ENCODE measurements around the gene WWOX. TPM values are rescaled to one million over a fixed set of nuclear protein-coding genes. Genes with fewer than 3 reads are reported as not detected.
"Not testable (repeated sequence)": the region's sequence is repeated elsewhere in the genome, so short reads cannot be mapped to it uniquely, and the experiment has no call there.

WWOX gene
- total RNA-seq, 1 experiment from 2014 or later: 5.3 TPM

DNA sequence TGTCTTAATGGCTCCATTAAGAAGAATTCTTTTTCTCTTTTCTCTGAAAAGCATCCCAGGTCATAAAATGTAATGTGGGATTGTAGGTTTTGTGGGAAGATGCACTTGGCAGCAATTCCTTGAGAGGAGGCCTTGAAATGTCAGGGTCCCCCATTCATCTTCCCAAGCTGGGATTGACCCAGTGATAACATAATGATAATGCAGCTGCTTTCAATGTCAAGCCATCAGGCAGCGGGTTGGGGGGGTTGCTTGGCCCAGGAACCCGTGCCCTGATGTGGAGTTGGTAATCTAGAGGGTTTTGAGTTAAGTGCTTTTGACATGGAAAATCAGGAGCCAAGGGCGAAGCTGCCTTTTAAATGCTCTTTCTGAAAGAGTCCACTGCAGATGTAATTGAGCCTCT, 484.0 kb downstream of the WWOX start:
- in situ Hi-C loops (cut with HindIII; ENCODE audit: low pct_unique_long_range_greater_than_20kb, low sequenced_read_pairs): no loop called here

GRCh38 chr16:78584213-78584860, 484.9 kb downstream of the WWOX start:
- in situ Hi-C loops (cut with HindIII; ENCODE audit: low pct_unique_long_range_greater_than_20kb, low sequenced_read_pairs): no loop called here
- no peak for DNase-seq (ENCODE audit: low read depth, low spot score)

More for the DNA sequence above, 484.0 kb downstream of the WWOX start:
- DNase-seq (ENCODE audit: low read depth, low spot score): no peak

DNA sequence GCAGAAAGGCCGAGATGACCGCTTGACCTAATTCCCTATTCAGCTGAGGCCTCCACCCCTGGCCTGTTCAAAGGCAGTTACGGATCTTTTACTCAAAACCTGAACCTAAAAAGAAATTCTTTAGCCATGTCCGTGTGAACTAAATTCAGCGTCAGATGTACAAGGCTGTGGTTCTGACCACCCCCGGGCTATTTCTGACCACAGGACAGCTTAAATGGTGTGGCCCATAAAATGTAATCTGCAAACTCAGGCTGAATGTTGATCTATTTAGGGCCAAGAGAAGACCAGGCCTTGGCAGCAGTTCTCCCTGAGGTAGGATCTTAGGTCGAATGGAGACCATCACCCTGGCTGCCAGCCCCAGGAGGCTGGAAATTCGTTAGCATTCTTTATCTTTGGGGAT, 485.5 kb downstream of the WWOX start:
- in situ Hi-C loops (cut with HindIII; ENCODE audit: low pct_unique_long_range_greater_than_20kb, low sequenced_read_pairs): no loop called here
- no peak for DNase-seq (ENCODE audit: low read depth, low spot score)

DNA sequence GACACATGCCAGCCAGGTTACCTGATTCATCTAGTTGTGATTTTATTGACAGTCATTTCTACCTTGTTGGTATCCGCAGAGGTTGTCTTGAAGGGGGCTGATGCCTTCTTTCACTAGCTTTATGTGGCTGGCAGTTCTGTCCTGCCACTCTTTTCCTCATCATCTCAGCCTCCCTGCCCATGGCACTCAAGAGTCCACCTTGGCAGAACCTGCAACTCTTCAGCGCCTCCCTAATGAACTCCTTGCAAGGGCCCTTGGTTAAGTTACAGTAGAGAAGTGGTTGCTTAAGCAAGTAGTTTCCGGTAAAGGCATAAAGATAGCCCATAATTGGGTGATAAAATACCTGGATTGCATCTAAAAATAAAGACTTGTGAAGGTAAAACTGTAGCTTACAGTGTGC, 489.9 kb downstream of the WWOX start:
- no peak for DNase-seq (ENCODE audit: low read depth, low spot score)
- in situ Hi-C loops (cut with HindIII; ENCODE audit: low pct_unique_long_range_greater_than_20kb, low sequenced_read_pairs): no loop called here

DNA sequence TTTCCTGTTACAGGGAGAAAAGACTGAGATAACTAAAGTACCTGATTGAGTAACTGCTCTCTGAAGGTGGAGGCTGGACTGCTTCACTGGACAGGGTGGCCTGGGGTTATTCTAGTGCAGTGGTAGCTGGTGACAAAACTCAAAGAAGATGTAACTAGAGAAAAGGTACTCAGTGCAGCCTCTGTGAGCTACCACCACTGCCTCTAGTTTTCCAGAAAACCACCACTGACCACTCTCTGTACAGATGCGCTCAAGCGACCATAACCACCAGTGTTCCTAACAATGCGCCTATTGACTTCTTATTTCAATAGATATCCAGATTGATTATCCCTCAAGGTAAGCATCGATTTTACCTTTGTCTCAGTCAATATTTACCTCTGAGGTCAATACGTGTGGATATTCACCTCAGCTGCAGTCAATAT, 492.2 kb downstream of the WWOX start:
- no peak for DNase-seq (ENCODE audit: low read depth, low spot score)
- in situ Hi-C loops (cut with HindIII; ENCODE audit: low pct_unique_long_range_greater_than_20kb, low sequenced_read_pairs): no loop called here

- DNase-seq (ENCODE audit: low read depth, low spot score): no peak
- in situ Hi-C loops (cut with HindIII; ENCODE audit: low pct_unique_long_range_greater_than_20kb, low sequenced_read_pairs): no loop called here
These were observed 492.7 kb downstream of the WWOX start for GRCh38 chr16:78592111-78592510.

GRCh38 chr16:78593352-78593751, 493.9 kb downstream of the WWOX start:
- no peak for DNase-seq (ENCODE audit: low read depth, low spot score)

GRCh38 chr16:78594191-78594590, 494.7 kb downstream of the WWOX start:
- in situ Hi-C loops (cut with HindIII; ENCODE audit: low pct_unique_long_range_greater_than_20kb, low sequenced_read_pairs): no loop called here
- no peak for DNase-seq (ENCODE audit: low read depth, low spot score)

More at GRCh38 chr16:78593352-78593751, 493.9 kb downstream of the WWOX start:
- in situ Hi-C loops (cut with HindIII; ENCODE audit: low pct_unique_long_range_greater_than_20kb, low sequenced_read_pairs): no loop called here

DNA sequence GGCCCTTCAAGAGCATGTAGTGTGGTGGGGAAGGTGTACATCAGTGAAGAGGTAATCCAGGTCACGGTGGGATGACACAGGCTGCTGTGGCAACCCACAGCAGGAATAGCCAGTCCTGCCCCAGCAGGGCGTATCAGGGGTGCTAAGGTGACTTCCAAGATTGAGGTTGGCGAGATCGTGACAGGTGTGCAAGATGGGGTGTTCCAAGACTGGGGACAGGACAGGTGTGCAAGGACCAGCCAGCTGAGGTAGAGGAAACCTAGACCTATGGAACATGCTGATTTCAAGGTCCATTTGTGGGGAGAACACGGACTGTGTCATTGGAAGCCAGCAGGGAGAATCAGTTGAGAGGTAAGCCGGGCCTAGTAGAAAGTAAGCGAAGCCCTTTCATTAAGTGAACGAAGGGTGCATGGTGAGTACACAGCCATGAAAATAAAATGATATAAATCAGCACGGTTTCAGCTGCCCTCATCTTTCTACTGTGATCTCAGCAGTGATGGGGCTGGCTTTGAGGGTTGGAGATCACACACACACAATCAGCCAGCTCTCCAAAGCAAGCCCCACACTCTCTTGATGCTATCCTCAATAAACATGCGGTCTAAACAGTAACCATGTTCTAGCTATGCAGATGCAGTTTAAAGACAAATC, 497.0 kb downstream of the WWOX start:
- no peak for DNase-seq (ENCODE audit: low read depth, low spot score)

GRCh38 chr16:78596996-78597422, 497.6 kb downstream of the WWOX start:
- in situ Hi-C loops (cut with HindIII; ENCODE audit: low pct_unique_long_range_greater_than_20kb, low sequenced_read_pairs): no loop called here
- DNase-seq (ENCODE audit: low read depth, low spot score): no peak

More for the DNA sequence above, 497.0 kb downstream of the WWOX start:
- in situ Hi-C loops (cut with HindIII; ENCODE audit: low pct_unique_long_range_greater_than_20kb, low sequenced_read_pairs): no loop called here

- in situ Hi-C loops (cut with HindIII; ENCODE audit: low pct_unique_long_range_greater_than_20kb, low sequenced_read_pairs): no loop called here
- DNase-seq (ENCODE audit: low read depth, low spot score): no peak
These were observed 498.5 kb downstream of the WWOX start for GRCh38 chr16:78597809-78598570.

DNA sequence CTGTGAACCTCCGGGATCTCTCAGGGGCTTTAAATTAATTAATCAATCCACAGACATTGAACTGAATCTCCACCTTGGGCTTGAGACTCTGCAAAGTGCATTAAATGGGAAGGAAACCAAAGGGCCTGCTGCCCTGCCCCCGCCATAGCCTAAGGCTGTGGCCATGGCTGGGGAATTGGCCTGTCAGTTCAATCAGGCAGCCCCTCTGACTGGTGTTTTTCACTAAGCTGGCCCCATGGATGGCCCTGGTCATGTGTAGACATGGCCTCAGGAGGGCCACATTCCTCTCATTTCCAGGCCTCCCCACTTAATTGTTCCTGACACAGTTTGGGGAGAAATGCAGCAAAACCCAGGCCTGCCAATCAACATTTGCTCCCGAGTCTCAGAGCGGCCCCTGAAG, 499.8 kb downstream of the WWOX start:
- DNase-seq (ENCODE audit: low read depth, low spot score): no peak
- in situ Hi-C loops (cut with HindIII; ENCODE audit: low pct_unique_long_range_greater_than_20kb, low sequenced_read_pairs): no loop called here

DNA sequence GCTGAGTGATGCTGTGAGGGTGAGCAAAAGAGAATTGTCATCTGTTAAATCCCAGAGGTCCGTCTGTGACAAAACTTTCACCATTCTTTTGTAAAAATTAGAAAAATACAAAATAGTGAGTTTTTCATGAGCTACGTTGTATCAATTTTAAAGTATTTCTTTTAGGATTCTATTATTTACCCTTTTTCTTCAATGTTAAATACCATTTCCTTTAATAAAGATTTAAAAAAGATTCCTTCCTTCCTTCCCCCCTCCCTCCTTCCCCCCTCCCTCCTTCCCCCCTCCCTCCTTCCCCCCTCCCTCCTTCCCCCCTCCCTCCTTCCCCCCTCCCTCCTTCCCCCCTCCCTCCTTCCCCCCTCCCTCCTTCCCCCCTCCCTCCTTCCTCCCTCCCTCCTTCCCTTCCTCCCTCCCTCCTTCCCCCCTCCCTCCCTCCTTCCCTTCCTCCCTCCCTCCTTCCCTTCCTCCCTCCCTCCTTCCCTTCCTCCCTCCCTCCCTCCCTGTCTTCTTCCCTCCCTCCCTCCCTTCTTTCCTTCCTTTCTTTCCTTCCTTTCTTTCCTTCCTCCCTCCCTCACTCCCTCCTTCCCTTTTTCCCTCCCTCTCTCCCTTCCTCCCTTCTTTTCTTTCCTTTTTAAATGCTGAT, 505.1 kb downstream of the WWOX start:
- DNase-seq (ENCODE audit: low read depth, low spot score); in situ Hi-C loops (cut with HindIII; ENCODE audit: low pct_unique_long_range_greater_than_20kb, low sequenced_read_pairs): not testable (repeated sequence)

DNA sequence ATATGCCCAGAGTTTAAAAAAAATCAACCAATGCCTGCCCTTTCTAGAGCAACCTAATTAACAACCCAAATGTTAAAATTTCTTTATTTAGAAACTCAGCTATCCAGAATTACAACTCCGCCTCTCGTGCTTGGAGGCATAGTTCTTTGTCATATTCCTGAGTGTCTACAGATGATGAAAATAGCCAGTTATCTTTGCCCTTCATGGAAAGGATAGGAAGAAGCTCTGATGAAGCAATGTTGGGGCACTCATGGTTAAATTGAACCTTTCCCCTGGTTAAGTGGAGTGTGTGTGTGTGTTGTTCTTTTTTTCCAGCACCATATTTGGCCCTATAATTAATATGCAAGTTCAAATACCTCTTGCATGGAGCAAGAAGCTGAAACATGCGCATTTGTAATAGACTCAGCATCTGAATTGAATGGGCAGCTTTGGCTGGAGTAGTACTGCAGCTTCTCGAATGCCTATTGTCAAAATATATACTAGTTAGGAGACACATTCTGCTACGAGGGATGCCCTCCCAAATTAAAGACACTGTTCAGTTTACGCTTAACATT, 506.2 kb downstream of the WWOX start:
- DNase-seq (ENCODE audit: low read depth, low spot score): no peak
- in situ Hi-C loops (cut with HindIII; ENCODE audit: low pct_unique_long_range_greater_than_20kb, low sequenced_read_pairs): no loop called here

DNA sequence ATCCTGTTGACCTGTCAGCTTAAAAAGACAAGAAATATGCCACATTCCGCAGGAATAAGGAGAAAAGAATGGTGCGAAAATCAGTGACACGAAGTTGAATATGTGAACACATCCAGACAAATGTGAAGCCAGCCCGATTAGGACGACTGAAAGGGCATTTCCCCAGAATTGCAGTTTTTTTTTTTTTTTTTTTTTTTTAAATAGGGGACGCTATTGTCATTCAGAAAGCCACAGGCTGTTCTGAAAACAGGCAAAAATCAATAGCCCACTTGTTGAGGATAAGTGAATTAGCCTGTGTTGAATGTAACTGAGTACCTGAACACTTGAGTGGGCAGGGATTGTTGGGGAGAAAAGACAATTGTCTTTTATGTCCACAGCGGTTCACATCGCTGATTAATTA, 507.1 kb downstream of the WWOX start:
- DNase-seq (ENCODE audit: low read depth, low spot score): peak; percentile 33
- in situ Hi-C loops (cut with HindIII; ENCODE audit: low pct_unique_long_range_greater_than_20kb, low sequenced_read_pairs): no loop called here

DNA sequence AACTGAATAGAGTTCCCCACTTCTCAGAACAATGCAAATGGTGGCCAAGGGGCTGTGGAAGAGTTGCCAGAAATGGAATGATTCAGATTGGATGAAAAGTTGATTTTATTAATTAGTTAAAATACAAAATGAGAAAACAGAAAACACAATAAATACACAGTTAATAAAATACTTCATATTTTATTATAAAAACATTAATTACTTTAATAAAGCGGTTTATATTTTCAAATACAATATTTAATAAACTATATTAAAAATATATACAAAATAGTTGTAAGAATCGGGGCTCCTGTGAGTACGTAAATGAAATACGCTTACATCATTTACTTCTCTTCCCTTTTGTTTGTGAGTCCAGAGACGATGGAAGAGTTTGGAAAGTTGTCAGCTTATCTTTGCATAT, 507.6 kb downstream of the WWOX start:
- in situ Hi-C loops (cut with HindIII; ENCODE audit: low pct_unique_long_range_greater_than_20kb, low sequenced_read_pairs): no loop called here
- DNase-seq (ENCODE audit: low read depth, low spot score): no peak

GRCh38 chr16:78607465-78607864, 508.0 kb downstream of the WWOX start:
- in situ Hi-C loops (cut with HindIII; ENCODE audit: low pct_unique_long_range_greater_than_20kb, low sequenced_read_pairs): no loop called here
- no peak for DNase-seq (ENCODE audit: low read depth, low spot score)

DNA sequence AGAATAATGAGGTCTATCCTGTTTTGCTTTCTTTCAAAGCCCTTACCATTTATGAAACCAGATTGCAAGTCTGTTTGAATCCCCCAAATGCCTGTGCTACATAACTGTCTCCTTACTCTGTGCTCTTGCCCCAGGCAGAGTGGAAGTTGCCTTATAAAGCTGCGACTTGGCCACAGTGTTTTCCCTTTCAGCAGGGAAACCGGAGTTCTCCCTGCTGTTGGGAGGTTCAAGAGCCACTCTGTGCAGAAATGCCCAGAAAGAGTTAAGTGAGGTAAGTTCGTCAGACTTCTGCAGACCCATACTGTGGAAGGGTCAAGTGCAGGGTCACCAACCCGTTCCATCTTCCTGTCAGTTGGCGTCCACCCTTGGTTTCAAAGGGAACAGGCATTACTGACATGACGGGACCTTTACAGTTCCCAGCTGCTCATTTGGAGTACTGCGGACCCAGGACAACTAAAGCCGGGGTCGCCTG, 508.9 kb downstream of the WWOX start:
- in situ Hi-C loops (cut with HindIII; ENCODE audit: low pct_unique_long_range_greater_than_20kb, low sequenced_read_pairs): no loop called here
- DNase-seq (ENCODE audit: low read depth, low spot score): no peak
